Colonic mucosa (tissue), 4 donors: Measurements from ENCODE around the gene CDK19. TPM values are rescaled to one million over a fixed set of nuclear protein-coding genes. Genes with fewer than 3 reads are reported as not detected.

Experiments
- DNase-seq: peaks from one replicate; pipeline ENCODE4 v3.0.0-alpha.2; 2020
- H3K27ac ChIP-seq: fragments of 200-600 bp; one replicate; pipeline ENCODE4 v1.8.0; 2021
- H3K27me3 ChIP-seq: fragments of 200-600 bp; one replicate; pipeline ENCODE4 v1.8.0; 2021
- H3K36me3 ChIP-seq: fragments of 200-600 bp; one replicate; pipeline ENCODE4 v1.8.0; 2021
- H3K4me1 ChIP-seq: fragments of 200-600 bp; one replicate; pipeline ENCODE4 v1.8.0; 2021; ENCODE audit warnings: mild to moderate bottlenecking
- H3K4me3 ChIP-seq: fragments of 200-600 bp; one replicate; pipeline ENCODE4 v1.8.0; 2021
- H3K9ac ChIP-seq, 2 donors: one replicate each; pipeline ENCODE4 v1.7.0; 2013; ENCODE audit warnings: control low read depth in 2 of 2, low read depth in 2 of 2, low read length in 2 of 2
- H3K9me3 ChIP-seq: fragments of 200-600 bp; one replicate; pipeline ENCODE4 v1.8.0; 2021
- CTCF ChIP-seq: fragments of 200-600 bp; IDR thresholded peaks from one replicate; pipeline ENCODE4 v1.8.0; 2022; ENCODE audit warnings: antibody characterized with exemption, mild to moderate bottlenecking
- intact Hi-C: fragments of 100-400 bp; cut with DNase I; formaldehyde crosslinking; loops from one replicate; pipeline ENCODE4 v1.14.1; 2022
- total RNA-seq, 2 donors: library from RNA; stranded (reverse); fragmentation: NEBNext Ultra II Directional in 1 of 2; extraction: Animal tissue kit (Norgen Biotek cat#: 25700) in 1 of 2; gene quantifications; one replicate each; pipeline ENCODE4 v1.2.1, GENCODE V29; 2021
- donor health status: healthy.
- donor health status: DM: no; HTN: no; CAD: no.
- donor health status: DM: no; HTN: no; CAD: no.

Gene CDK19
- total RNA-seq, 2 donors from 2014 or later: 20.2 to 36.5 TPM

GRCh38 chr6:110575925-110576463 is 239.3 kb downstream of the CDK19 start:
- Histone ChIP-seq H3K9me3 (no peaks in the 10 kb centered on the region), H3K27me3 (no peaks in the 10 kb centered on the region), H3K4me1 (no peaks in the 10 kb centered on the region), H3K4me3 (no peak overlapping the region), H3K27ac (no peak overlapping the region), H3K9ac (no peak overlapping the region), H3K36me3 (no peaks in the 10 kb centered on the region)
- DNase-seq: no peak
- intact Hi-C loops: no loop called here
- no peak for TF ChIP-seq CTCF

GRCh38 chr6:110574817-110575216 is 240.5 kb downstream of the CDK19 start:
- Histone ChIP-seq H3K4me3 (no peak overlapping the region), H3K9ac (no peak overlapping the region), H3K4me1 (no peaks in the 10 kb centered on the region), H3K9me3 (no peaks in the 10 kb centered on the region), H3K27ac (no peak overlapping the region), H3K36me3 (no peaks in the 10 kb centered on the region), H3K27me3 (no peaks in the 10 kb centered on the region)
- TF ChIP-seq CTCF: no peak
- DNase-seq: no peak
- intact Hi-C loops: no loop called here

- TF ChIP-seq CTCF: no peak
- no peaks in the 10 kb centered on the region for H3K27me3 ChIP-seq
- H3K9ac ChIP-seq: no peak overlapping the region
- no peak for DNase-seq
- no peak overlapping the region for H3K27ac ChIP-seq
- no peaks in the 10 kb centered on the region for H3K36me3 ChIP-seq
- no peak overlapping the region for H3K4me3 ChIP-seq
- intact Hi-C loops: no loop called here
- H3K9me3 ChIP-seq: no peaks in the 10 kb centered on the region
- H3K4me1 ChIP-seq: no peaks in the 10 kb centered on the region
Observed at GRCh38 chr6:110573537-110573936, 241.7 kb downstream of the CDK19 start.

GRCh38 chr6:110573136-110573535 is 242.1 kb downstream of the CDK19 start:
- H3K27me3 ChIP-seq: no peaks in the 10 kb centered on the region
- no peak overlapping the region for H3K9ac ChIP-seq
- TF ChIP-seq CTCF: no peak
- intact Hi-C loops: no loop called here
- no peak for DNase-seq
- no peaks in the 10 kb centered on the region for H3K36me3 ChIP-seq
- H3K27ac ChIP-seq: no peak overlapping the region
- no peaks in the 10 kb centered on the region for H3K4me1 ChIP-seq
- no peaks in the 10 kb centered on the region for H3K9me3 ChIP-seq
- no peak overlapping the region for H3K4me3 ChIP-seq

- H3K4me3 ChIP-seq: no peak overlapping the region
- H3K9ac ChIP-seq: no peak overlapping the region
- TF ChIP-seq CTCF: no peak
- intact Hi-C loops: no loop called here
- H3K36me3 ChIP-seq: no peaks in the 10 kb centered on the region
- H3K4me1 ChIP-seq: no peaks in the 10 kb centered on the region
- peak overlapping the region; percentile 36 for H3K27ac ChIP-seq
- H3K9me3 ChIP-seq: no peaks in the 10 kb centered on the region
- H3K27me3 ChIP-seq: no peaks in the 10 kb centered on the region
- DNase-seq: no peak
Observed at GRCh38 chr6:110567957-110568696, 247.1 kb downstream of the CDK19 start.
